ENCODE results near the gene MORN3.
"Not testable (repeated sequence)": the region's sequence is repeated elsewhere in the genome, so short reads cannot be mapped to it uniquely, and the experiment has no call there.

MORN3 gene

GRCh38 chr12:121669521-121669900 lies at the start of gene MORN3:
Gene MORN3, minus strand, starts transcription at chr12:121669654. Its CDS starts 171 bp downstream, at chr12:121669483.
- DNase-seq = no peak

GRCh38 chr12:121718653-121719239 lies 49.3 kb upstream of the MORN3 start:
- no peak for DNase-seq

DNA sequence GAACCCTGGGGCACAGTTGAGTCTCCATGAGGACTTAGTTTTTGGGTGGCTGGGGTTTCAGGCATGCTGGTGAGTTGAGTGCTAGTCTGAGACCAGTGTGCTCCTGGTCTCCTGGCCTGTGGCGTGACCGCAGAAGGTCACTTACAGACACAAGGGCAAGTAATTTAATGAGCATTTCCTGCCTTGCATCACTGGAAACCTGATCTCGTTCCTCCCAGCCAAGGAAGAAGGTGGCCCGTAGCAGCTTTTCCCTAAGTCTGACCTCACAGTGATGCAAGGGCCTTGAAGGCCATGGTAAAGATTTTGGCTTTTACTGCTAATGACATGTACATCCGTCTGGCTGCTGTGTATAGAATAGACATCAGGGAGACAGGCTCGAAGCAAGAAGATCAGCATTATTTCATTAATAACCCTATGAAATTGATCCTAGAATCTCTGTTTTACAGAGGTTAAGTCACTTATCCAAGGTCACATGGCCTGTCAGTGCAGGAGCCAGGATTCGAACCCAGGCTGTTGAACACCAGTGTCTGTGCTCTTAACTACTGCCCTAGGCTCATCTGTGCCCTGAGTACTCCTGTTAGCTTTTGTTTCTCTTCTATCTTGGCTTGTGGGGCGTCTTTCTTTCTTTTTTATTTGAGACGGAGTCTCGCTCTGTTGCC lies 47.7 kb upstream of the MORN3 start:
- DNase-seq = no peak

- DNase-seq = no peak
These were observed 46.5 kb upstream of the MORN3 start for GRCh38 chr12:121715862-121716435.

- not testable (repeated sequence) for DNase-seq
These were observed 45.6 kb upstream of the MORN3 start for GRCh38 chr12:121715055-121715454.

GRCh38 chr12:121713793-121714192 lies 44.3 kb upstream of the MORN3 start:
- no peak for DNase-seq

GRCh38 chr12:121713257-121713777 lies 43.9 kb upstream of the MORN3 start:
- no peak for DNase-seq

DNA sequence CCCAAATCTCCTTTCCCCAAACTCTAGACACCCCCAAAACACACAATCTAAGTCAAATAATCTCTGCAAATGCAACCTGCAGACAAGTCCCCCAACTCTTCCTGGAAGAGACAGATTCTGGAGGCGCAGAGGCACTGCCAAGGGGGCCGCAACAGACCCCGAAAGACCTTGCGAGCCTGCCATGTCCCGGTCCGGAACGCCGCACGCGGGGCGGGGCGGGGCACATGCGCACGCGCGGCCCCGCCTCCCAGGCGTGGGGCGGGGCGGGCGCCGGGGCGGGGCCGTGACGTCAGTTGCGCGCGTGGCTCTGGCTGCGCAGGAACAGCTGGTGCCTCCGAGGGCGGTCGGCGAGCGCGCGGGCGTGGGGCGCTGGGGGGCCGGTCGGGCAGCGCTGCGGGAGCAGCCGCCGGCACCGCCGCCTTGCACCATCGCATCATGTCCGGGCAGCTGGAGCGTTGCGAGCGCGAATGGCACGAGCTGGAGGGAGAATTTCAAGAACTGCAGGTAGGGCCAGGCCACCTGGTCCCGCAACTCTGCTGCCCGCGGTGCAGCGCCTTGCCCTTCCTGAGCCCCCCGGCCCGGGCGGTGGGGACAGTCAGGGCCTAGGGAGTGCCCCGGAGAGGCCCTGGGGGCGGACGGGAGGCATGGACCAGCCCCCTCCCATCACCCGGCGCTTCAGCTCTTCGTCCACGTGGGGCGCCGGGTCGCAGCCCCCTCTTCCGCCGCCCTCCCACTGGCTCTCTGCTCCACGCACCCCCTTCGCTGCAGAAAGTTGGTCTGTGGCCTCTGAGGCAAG lies 43.2 kb upstream of the MORN3 start, which contains the start of gene TMEM120B:
TSS of gene TMEM120B (plus strand) at position 292 of the 796 bp plus-strand sequence. CDS start at position 436, 144 bp downstream.
- DNase-seq = peak; percentile 59 to 79 (median 68)

DNA sequence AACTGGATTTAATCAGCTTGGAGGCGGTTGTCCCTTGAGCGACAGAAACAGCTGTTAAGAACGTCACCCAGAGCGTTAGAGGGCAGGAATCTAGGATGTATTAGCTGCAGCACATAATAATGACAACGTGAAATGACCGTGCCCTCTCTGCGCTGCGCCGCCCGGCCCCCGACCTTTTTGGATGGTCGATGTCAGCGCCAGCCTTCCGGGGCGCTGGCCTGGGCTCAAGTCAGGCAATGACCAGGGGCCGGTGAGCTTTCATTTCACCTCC lies 42.7 kb upstream of the MORN3 start:
- DNase-seq = no peak

GRCh38 chr12:121711361-121712189 lies 42.1 kb upstream of the MORN3 start:
- no peak for DNase-seq

- no peak for DNase-seq
These were observed 40.1 kb upstream of the MORN3 start for GRCh38 chr12:121709478-121709961.

DNA sequence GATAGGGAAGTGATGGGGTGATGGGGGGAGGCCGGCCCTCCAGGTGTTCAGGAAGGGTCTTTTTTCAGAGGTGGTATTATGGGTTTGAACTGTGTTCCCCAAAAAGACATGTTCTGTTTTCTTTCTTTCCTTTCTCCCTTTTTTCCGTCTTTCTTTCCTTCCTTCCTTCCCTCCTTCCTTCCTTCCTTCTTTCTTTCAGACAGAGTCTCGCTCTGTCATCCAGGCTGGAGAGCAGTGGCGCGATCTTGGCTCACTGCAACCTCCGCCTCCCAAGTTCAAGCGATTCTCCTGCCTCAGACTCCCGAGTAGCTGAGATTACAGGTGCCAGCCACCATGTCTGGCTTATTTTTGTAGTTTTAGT lies 39.6 kb upstream of the MORN3 start:
- DNase-seq = not testable (repeated sequence)

- DNase-seq = no peak
These were observed 39.0 kb upstream of the MORN3 start for GRCh38 chr12:121708313-121709063.

DNA sequence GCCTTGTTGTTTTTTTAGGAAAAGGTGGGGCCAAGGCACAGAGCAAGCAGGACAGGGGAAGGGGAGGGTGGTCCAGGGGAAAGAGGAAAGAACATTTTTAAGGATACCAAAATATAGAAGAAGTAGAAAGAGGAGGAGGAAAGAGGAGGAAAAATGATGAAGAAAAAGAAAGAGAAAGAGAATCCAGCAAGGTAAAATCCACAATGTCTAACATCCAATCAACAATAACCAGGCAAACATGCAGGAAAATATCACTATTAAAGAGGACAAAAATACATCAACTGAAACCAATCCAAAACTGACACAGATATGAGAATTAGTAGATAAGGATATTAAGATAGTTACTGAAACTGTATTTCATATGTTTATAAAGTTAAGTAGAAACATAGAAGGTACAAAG lies 36.1 kb upstream of the MORN3 start:
- no peak for DNase-seq

DNA sequence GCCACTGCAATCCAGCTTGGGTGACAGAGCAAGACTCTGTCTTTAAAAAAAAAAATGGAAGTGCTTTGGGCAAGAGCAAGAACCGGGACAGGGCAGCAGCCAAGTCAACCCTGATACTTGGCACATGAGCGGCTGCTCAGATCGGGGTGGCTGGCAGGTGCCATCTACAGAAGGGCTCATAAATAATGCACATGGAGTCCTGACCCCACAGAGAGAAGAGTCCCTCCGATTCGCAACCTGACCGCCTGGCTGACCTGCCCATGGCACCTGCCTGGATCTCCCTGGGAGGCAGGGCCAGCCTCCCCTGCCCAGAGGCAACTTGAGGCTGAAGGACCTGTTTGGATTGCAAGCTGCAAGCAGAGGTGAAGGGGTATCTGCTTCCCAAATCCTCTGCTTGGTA lies 33.5 kb upstream of the MORN3 start:
- DNase-seq = no peak

DNA sequence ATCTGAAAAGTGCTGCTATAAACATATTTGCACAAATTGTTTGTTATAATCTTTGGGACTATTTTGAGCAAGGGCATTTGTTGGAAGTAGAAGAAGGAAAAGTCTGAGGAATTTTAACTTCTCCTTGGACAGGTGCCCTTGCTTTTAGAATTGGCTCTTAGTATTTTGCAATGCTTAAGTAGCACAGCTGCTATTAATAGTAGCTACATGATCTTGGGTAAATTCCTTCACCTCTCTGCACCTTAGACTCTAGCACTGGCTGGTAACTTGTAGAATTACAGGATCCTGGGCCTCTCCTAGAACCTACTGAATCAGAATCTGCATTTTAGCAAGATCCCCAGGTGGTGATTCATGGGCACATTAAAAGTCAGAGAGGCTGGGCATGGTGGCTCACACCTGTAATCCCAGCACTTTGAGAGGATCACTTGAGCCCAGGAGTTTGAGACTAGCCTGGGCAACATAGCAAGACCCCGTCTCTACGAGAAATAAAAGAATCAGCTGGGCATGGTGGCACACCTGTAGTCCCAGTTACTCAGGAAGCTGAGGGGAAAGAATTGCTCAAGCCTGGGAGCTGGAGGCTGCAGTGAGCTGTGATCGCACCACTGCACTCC lies 32.3 kb upstream of the MORN3 start:
- DNase-seq = no peak

GRCh38 chr12:121697861-121698260 lies 28.4 kb upstream of the MORN3 start:
- not testable (repeated sequence) for DNase-seq

DNA sequence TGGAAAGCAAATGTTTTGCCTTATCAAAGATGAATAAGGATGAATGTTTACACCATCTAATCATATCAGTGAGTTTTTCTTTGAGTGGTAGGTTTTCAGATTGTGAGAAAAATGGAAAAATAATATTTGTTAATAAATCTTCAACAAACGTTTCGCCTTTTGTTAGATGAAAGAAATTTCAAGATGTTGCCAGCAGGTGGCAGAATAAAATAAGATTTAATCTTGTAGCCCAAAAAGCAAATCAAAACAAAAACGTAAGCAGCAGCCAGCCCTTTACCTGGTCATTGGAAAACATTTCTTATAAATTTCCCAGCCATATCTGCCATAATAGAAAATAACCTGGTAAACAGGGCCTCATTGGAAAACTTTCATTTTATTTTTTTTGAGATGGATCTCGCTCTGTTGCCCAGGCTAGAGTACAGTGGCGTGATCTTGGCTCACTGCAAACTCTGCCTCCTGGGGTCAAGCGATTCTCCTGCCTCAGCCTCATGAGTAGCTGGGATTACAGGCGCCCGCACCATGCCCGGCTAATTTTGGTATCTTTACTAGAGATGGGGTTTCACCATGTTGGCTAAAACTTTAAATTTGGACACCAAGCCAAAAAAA lies 27.7 kb upstream of the MORN3 start:
- DNase-seq = no peak

GRCh38 chr12:121693155-121693687 lies 23.8 kb upstream of the MORN3 start:
- no peak for DNase-seq

DNA sequence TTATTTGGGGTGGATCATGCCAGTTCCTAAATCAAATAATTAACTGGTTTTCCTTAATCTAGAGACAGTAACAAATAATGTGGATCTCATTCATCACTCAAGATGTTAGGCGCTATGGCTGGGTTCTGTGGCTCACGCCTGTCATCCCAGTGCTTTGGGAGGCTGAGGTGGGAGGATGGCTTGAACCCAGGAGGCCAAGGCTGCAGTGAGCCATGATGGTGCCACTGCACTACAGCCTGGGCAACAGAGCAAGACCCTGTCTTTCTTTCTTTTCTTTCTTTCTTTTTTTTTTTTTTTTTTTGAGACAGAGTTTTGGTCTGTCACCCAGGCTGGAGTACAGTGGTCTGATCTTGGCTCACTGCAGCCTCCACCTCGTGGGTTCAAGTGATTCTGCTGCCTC lies 23.3 kb upstream of the MORN3 start:
- not testable (repeated sequence) for DNase-seq

GRCh38 chr12:121689430-121689829 lies 20.0 kb upstream of the MORN3 start:
- DNase-seq = no peak
